OCI-LY7 (cell line): ENCODE data around the gene ZG16B. TPM values are rescaled to one million over a fixed set of nuclear protein-coding genes. Genes with fewer than 3 reads are reported as not detected.

Experiments
- BruUV-seq: library from RNA; stranded (reverse); fragments of 400-500 nt; replicated peaks from 2 replicates; lab custom pipeline; 2021; lab: Mats Ljungman, UMichigan
- CTCF ChIA-PET: fragments of 300-600 bp; sonication (Branson Sonifier 250); formaldehyde crosslinking; loops from one replicate; lab custom pipeline; 2022; ENCODE audit warnings: antibody characterized with exemption; ENCODE audit not compliant: unreplicated experiment; lab: Charles Lee
- POLR2A ChIA-PET: fragments of 300-600 bp; sonication (Branson Sonifier 250); formaldehyde crosslinking; loops from one replicate; lab custom pipeline; 2022; ENCODE audit warnings: antibody characterized with exemption; lab: Charles Lee
- DNase-seq: peaks from one replicate; pipeline ENCODE4 v3.0.0-alpha.2; 2015; ENCODE audit warnings: low spot score
- H2AFZ ChIP-seq: fragments of 200-600 bp; sonication (generic), shearing (Covaris generic); 2 replicates; pipeline ENCODE4 v1.6.1; 2014; ENCODE audit warnings: mild to moderate bottlenecking, antibody characterized with exemption, low read length, moderate library complexity
- H3K27ac ChIP-seq: fragments of 200-600 bp; sonication (generic); 2 replicates; pipeline ENCODE4 v1.5.1; 2014; ENCODE audit warnings: mixed run types, low read depth, mild to moderate bottlenecking, moderate library complexity, low read length, inconsistent platforms; ENCODE audit not compliant: poor library complexity, severe bottlenecking
- H3K36me3 ChIP-seq: fragments of 200-600 bp; sonication (generic); 2 replicates; pipeline ENCODE4 v1.6.1; 2014; ENCODE audit warnings: mild to moderate bottlenecking, antibody characterized with exemption, low read length, moderate library complexity, mixed read lengths; ENCODE audit not compliant: insufficient read depth
- H3K4me1 ChIP-seq: fragments of 200-600 bp; sonication (generic); 2 replicates; pipeline ENCODE4 v1.5.1; 2014; ENCODE audit warnings: mild to moderate bottlenecking, low read length; ENCODE audit not compliant: insufficient read depth, poor library complexity, severe bottlenecking
- H3K4me2 ChIP-seq: fragments of 200-600 bp; sonication (generic); 2 replicates; pipeline ENCODE4 v1.6.1; 2014; ENCODE audit warnings: mild to moderate bottlenecking, low read length
- H3K4me3 ChIP-seq: fragments of 200-600 bp; sonication (generic); 2 replicates; pipeline ENCODE4 v1.5.1; 2014; ENCODE audit warnings: mild to moderate bottlenecking, low read depth, low read length; ENCODE audit not compliant: poor library complexity, severe bottlenecking
- H3K79me2 ChIP-seq: fragments of 200-600 bp; sonication (generic); 2 replicates; pipeline ENCODE4 v1.6.1; 2016; ENCODE audit warnings: low read depth, mild to moderate bottlenecking, low read length, moderate library complexity, mixed read lengths; ENCODE audit not compliant: insufficient read depth
- H3K9me2 ChIP-seq: fragments of 200-600 bp; sonication (generic); 2 replicates; pipeline ENCODE4 v1.6.1; 2016; ENCODE audit warnings: mild to moderate bottlenecking, low read length, mixed read lengths; ENCODE audit not compliant: insufficient read depth
- H3K9me3 ChIP-seq: fragments of 200-600 bp; sonication (generic); 2 replicates; pipeline ENCODE4 v1.6.1; 2014; ENCODE audit warnings: mild to moderate bottlenecking, mixed run types, low read length, mixed read lengths
- H4K20me1 ChIP-seq: fragments of 200-600 bp; sonication (generic); 2 replicates; pipeline ENCODE4 v1.6.1; 2014; ENCODE audit warnings: mild to moderate bottlenecking, antibody characterized with exemption, low read length, moderate library complexity, mixed read lengths; ENCODE audit not compliant: insufficient read depth
- CTCF ChIP-seq: fragments of 200-600 bp; sonication (generic); conservative IDR thresholded peaks from 2 replicates; pipeline ENCODE4 v1.5.1; 2014; ENCODE audit warnings: mild to moderate bottlenecking, antibody characterized with exemption, low read length, moderate library complexity, mixed read lengths
- EZH2phosphoT487 ChIP-seq: fragments of 200-600 bp; sonication (generic); IDR thresholded peaks from 2 replicates; pipeline ENCODE4 v1.6.1; 2018; ENCODE audit warnings: low read depth, borderline replicate concordance, mild to moderate bottlenecking, mixed run types, antibody characterized with exemption, low read length, moderate library complexity, mixed read lengths
- intact Hi-C: fragments of 100-400 bp; cut with micrococcal nuclease; formaldehyde crosslinking; loops from one replicate; pipeline ENCODE4 v1.10.0; 2022; ENCODE audit not compliant: unreplicated experiment
- total RNA-seq, 2 experiments: library from RNA; depleted of rRNA in 1 of 2; stranded (reverse); fragments of >200 nt in 1 of 2; shearing (Covaris generic) in 1 of 2; gene quantifications; 2 replicates each; pipeline ENCODE4 v1.2.3, GENCODE V29; 2014 to 2022

Gene ZG16B
- total RNA-seq, 2 experiments from 2014 or later = 2.5 to 4.0 TPM

DNA sequence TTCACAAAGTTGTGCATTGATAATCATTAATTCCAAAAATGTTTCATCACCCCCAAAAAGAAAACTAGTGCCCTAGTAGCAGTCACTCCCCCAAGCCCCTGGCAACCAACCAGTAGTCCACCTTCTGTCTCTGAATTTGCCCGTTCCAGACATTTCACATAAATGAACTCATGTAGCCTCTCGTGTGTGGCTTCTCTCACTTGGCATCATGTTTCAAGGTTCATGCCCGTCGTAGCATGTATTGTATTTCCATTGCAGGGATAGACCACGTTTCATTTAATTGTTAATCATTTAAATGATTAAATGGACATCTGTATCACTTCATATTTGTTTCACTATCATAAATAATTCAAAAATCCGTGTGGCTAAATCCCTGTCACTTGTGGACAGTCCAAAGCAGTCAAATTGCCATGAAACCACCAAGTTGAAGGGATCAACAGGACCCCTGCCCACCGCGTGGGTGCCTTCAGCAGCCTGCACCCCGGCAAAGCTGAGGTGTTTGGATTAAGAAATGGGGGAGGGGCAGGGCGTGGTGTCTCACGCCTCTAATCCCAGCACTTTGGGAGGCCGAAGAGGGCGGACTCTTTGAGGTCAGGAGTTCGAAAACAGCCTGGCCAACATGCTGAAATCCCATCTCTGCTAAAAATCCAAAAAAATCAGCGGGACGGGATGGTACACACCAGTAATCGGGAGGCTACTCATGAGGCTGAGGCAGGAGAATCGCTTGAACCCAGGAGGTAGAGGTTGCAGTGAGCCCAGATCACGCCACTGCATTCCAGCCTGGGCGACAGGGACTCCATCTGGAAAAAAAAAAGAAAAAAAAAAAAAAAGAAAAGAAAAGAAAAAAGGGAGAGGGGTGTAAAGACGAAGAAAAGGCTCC is 44.2 kb downstream of the ZG16B start:
- POLR2A ChIA-PET = no interaction called here
- Histone ChIP-seq H4K20me1 (no peaks in the 10 kb centered on the region), H3K9me2 (no peaks in the 10 kb centered on the region), H3K4me3 (no peak overlapping the region), H3K9me3 (no peaks in the 10 kb centered on the region), H3K27ac (no peak overlapping the region), H3K4me2 (no peak overlapping the region), H3K79me2 (no peaks in the 10 kb centered on the region), H3K4me1 (no peaks in the 10 kb centered on the region), H3K36me3 (no peaks in the 10 kb centered on the region), H2AFZ (no peak overlapping the region)
- TF ChIP-seq CTCF = no peak
- TF ChIP-seq EZH2phosphoT487 = no peak
- intact Hi-C loops = no loop called here
- no peak for DNase-seq
- CTCF ChIA-PET = no interaction called here
- no TSS peak for BruUV-seq

DNA sequence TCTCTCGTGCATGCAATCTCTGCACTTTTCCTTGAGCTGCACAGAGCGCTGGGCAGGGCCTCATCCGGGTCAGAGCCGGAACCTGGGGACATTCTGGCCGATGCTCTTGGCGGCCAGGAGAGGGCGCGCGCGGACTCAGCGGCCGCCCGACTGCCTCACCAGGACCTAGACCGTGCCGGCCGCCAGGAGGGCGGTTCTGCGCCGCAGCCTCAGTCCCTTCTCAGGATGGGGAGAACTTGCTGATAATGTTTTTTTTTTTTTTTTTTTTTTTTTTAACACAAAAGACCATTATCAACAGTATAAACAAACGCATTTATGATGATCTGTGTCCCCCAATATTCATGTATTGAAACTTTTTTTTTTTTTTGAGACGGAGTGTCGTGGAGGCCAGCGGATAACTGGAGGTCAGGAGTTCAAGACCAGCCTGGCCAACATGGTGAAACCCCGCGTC is 44.8 kb downstream of the ZG16B start:
- H3K4me1 ChIP-seq = no peaks in the 10 kb centered on the region
- H3K79me2 ChIP-seq = no peaks in the 10 kb centered on the region
- H3K4me3 ChIP-seq = no peak overlapping the region
- CTCF ChIA-PET = no interaction called here
- TF ChIP-seq EZH2phosphoT487 = no peak
- TF ChIP-seq CTCF = peak; percentile 88
- no peaks in the 10 kb centered on the region for H3K9me2 ChIP-seq
- intact Hi-C loops = no loop called here
- DNase-seq = peak; percentile 79
- no peak overlapping the region for H2AFZ ChIP-seq
- no peak overlapping the region for H3K27ac ChIP-seq
- no peaks in the 10 kb centered on the region for H4K20me1 ChIP-seq
- no peaks in the 10 kb centered on the region for H3K36me3 ChIP-seq
- BruUV-seq = no TSS peak
- POLR2A ChIA-PET = no interaction called here
- no peak overlapping the region for H3K4me2 ChIP-seq
- H3K9me3 ChIP-seq = peaks cover 5% of the 10 kb centered on the region

- BruUV-seq = no TSS peak
Observed at GRCh38 chr16:2879854-2880508, 49.9 kb downstream of the ZG16B start.

More at GRCh38 chr16:2879854-2880508, 49.9 kb downstream of the ZG16B start:
- H3K27ac ChIP-seq = no peak overlapping the region
- no peaks in the 10 kb centered on the region for H4K20me1 ChIP-seq
- no peaks in the 10 kb centered on the region for H3K36me3 ChIP-seq
- H3K79me2 ChIP-seq = no peaks in the 10 kb centered on the region
- peaks cover 11% of the 10 kb centered on the region for H3K9me3 ChIP-seq
- peak; percentile 27 for DNase-seq
- CTCF ChIA-PET = no interaction called here
- H2AFZ ChIP-seq = no peak overlapping the region
- no peak overlapping the region for H3K4me2 ChIP-seq
- no peaks in the 10 kb centered on the region for H3K9me2 ChIP-seq
- no peak overlapping the region for H3K4me3 ChIP-seq
- intact Hi-C loops = no loop called here
- peaks cover 7% of the 10 kb centered on the region for H3K4me1 ChIP-seq
- POLR2A ChIA-PET = no interaction called here
- TF ChIP-seq CTCF (no peak), EZH2phosphoT487 (no peak)
